MM.1S (cell line): ENCODE data around the gene CYS1.

ENCODE experiments used
- CTCF ChIP-seq: fragments of 300-600 bp; sonication (generic); IDR thresholded peaks from 2 replicates; pipeline ENCODE4 v1.5.1; 2016; ENCODE audit warnings: antibody characterized with exemption, low read length, mixed read lengths
- EZH2phosphoT487 ChIP-seq: fragments of 300-600 bp; sonication (generic); IDR thresholded peaks from 2 replicates; pipeline ENCODE4 v1.6.1; 2018; ENCODE audit warnings: antibody characterized with exemption, low read length

- TF ChIP-seq CTCF (no peak), EZH2phosphoT487 (no peak)
These were observed 64.0 kb downstream of the CYS1 start for GRCh38 chr2:10016001-10016801.
